ENCODE data around the gene CSMD2.

Gene CSMD2

GRCh38 chr1:33482412-33482811 lies 682.6 kb downstream of the CSMD2 start:
- no peak for ATAC-seq

GRCh38 chr1:33477451-33477850 lies 687.6 kb downstream of the CSMD2 start:
- no peak for ATAC-seq
- DNase-seq: no peak

More at GRCh38 chr1:33482412-33482811, 682.6 kb downstream of the CSMD2 start:
- no peak for DNase-seq

DNA sequence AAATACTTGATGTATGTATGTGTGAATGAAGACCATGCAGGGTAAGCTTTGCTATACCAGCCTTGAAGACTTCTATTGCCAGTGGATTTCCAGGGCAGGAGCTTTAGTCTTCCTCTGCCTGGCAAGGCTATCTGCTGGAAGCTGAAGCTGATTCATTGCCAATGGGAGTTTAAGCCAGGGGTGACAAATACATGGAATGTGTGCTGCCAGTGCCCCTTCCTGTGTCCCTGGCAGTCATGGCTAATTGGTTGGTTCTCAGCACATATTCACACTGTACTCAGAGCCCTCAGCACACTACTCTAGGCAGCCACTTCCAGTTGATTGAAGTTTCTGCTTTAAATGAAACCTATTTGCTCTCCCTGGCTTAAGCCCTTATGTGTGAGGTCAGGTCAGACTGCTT lies 691.1 kb downstream of the CSMD2 start:
- no peak for DNase-seq
- no peak for ATAC-seq

GRCh38 chr1:33472269-33472980 lies 692.6 kb downstream of the CSMD2 start, which contains the start of gene ZSCAN20:
ZSCAN20 (plus strand) TSS chr1:33472645; CDS start chr1:33479289, 6,644 bp downstream.
- ATAC-seq: peak; percentile 94
- DNase-seq: peak; percentile 90

DNA sequence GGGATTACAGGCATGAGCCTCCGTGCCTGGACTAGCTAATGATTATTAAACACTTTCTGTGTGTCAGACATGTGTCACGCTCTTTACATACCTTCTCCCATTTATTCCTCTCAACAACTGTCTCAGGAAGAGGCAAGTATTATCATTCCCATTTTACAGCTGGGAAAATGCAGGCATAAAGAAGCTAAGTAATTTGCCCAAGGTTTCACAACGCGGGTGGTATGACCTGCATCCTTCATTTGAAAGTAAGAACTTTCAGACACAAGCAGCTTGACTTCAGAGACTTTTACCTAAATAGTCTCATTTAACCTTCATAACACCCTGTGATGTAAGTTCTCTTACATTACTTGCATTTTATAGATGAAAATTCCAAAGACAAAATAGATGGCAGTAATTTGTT lies 693.6 kb downstream of the CSMD2 start:
- ATAC-seq (no peak), DNase-seq (no peak)

- DNase-seq: peak; percentile 62
- ATAC-seq: peak; percentile 47
Observed at GRCh38 chr1:33470495-33471012, 694.5 kb downstream of the CSMD2 start.

DNA sequence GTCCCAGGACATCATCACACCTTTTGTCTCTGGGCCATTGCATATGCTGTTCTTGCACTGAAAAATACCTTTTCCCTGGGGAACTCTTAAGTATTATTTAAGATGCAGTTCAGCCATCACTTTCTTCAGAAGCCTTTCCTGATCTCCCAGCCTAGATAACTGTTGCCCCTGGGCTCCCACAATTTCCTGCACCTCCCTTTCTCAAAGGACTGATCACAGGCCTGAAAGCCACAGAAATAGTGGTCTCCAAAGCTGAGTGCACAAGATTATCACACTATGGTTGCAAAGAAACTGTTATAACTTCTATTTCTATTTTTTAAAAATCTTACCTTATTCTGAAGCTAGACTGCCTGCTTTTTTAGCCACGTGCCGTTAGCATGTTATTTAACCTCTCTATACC lies 695.3 kb downstream of the CSMD2 start:
- ATAC-seq: no peak

DNA sequence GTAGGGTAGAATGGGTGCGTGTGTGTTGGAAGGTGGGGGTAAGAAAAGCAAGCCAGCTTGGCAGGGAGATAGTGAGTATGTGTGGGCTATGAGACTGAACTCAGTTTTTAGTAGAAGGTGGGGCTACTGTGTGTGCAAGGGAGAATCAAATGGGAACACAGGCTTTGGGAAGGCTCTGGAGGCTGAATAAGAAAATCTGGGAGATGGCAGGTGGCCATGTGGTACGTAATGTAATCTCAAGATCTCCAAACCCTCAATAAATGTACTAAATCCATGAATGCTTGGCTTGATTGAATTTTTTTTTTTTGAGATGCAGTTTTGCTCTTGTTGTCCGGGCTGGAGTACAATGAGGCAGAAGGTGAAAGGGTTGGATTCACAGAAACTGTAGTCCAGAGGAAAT lies 696.1 kb downstream of the CSMD2 start:
- ATAC-seq: no peak
- no peak for DNase-seq

More for the DNA sequence above, 695.3 kb downstream of the CSMD2 start:
- DNase-seq: no peak

DNA sequence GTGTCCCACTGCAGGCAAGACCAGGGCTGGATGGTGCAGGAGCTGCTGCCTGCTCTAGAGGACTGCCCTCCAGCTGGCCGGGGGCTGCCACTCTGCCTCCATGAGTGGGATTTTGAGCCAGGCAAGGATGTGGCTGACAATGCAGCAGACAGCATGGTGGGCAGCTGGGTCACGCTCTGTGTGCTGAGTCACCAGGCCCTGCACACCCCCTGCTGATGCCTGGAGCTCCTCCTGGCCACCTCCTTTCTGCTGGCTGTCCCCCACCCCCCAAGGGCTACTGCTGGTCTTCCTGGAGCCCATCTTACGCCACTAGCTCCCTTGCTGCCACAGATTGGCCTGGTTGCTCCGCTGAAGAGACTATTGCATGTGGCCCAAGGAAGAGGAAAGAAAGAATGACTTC lies 696.5 kb downstream of the CSMD2 start:
- no peak for DNase-seq
- no peak for ATAC-seq

GRCh38 chr1:33468011-33468410 lies 697.0 kb downstream of the CSMD2 start:
- ATAC-seq (no peak), DNase-seq (no peak)

- ATAC-seq (no peak), DNase-seq (no peak)
Observed at GRCh38 chr1:33466159-33466558, 698.9 kb downstream of the CSMD2 start.

- DNase-seq: no peak
- ATAC-seq: no peak
Observed at GRCh38 chr1:33465316-33465715, 699.7 kb downstream of the CSMD2 start.

DNA sequence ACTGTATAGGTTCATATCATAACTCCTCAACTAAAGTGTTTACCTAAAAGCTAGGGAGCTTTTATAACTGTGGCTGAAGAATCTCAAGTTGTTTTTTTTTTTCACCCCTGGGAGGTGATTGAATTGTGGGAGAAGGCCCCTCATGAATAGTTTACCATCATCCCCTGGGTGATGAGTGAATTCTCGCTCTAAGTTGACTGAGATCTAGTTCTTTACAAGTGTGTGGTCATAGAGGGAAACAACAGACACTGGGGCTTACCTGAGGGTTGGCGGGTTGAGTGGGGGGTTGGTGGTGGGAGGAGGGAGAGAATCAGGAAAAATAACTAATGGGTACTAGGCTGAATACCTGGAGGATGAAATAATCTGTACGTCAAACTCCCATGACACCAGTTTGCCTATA lies 700.5 kb downstream of the CSMD2 start:
- ATAC-seq (no peak), DNase-seq (no peak)
